H1 (cell line): ENCODE measurements around the gene ADAM12. TPM values are rescaled to one million over a fixed set of nuclear protein-coding genes. Genes with fewer than 3 reads are reported as not detected.

Experiments
- CTCF ChIA-PET: fragments of 300-600 bp; sonication (Branson Sonifier 250); formaldehyde crosslinking; loops from one replicate; lab custom pipeline; 2021; ENCODE audit not compliant: partially characterized antibody; lab: Charles Lee
- POLR2A ChIA-PET: fragments of 300-600 bp; sonication (Branson Sonifier 250); formaldehyde crosslinking; loops from one replicate; lab custom pipeline; 2021; ENCODE audit warnings: inconsistent platforms; ENCODE audit not compliant: partially characterized antibody; lab: Charles Lee
- DNase-seq, 2 experiments: peaks; one replicate each; pipeline versions ENCODE4 v3.0.0 to v3.0.0-alpha.2; 2010 to 2022; ENCODE audit warnings: low spot score in 2 of 2, low read depth in 1 of 2, mixed read lengths in 1 of 2
- FAIRE-seq: peaks from 2 replicates; lab custom pipeline; 2011; peaks lifted over from hg19 to GRCh38; lab: Jason Lieb, UNC
- H2AFZ ChIP-seq: 2 replicates; pipeline ENCODE4 v1.8.1; 2012; ENCODE audit warnings: low read length, inconsistent platforms
- H2AK5ac ChIP-seq: 2 replicates; pipeline ENCODE4 v1.6.1; 2013; ENCODE audit warnings: low read depth, low read length
- H2BK120ac ChIP-seq: replicated peaks from 2 replicates; pipeline ENCODE3; 2013; ENCODE audit warnings: low read depth, low read length, inconsistent platforms
- H2BK12ac ChIP-seq: 2 replicates; pipeline ENCODE4 v1.6.1; 2013; ENCODE audit warnings: low read depth, low read length
- H2BK15ac ChIP-seq: 2 replicates; pipeline ENCODE4 v1.6.1; 2013; ENCODE audit warnings: low read length
- H2BK20ac ChIP-seq: 2 replicates; pipeline ENCODE4 v1.6.1; 2013; ENCODE audit warnings: low read length
- H2BK5ac ChIP-seq: 2 replicates; pipeline ENCODE4 v1.6.1; 2013; ENCODE audit warnings: low read depth, low read length
- H3K14ac ChIP-seq: 2 replicates; pipeline ENCODE4 v1.6.1; 2013; ENCODE audit warnings: inconsistent platforms; ENCODE audit not compliant: insufficient read length
- H3K18ac ChIP-seq: 2 replicates; pipeline ENCODE4 v1.6.1; 2013; ENCODE audit warnings: low read length; ENCODE audit errors: extremely low read depth
- H3K23ac ChIP-seq: 2 replicates; pipeline ENCODE4 v1.6.1; 2013; ENCODE audit warnings: inconsistent platforms; ENCODE audit not compliant: insufficient read length
- H3K23me2 ChIP-seq: 2 replicates; pipeline ENCODE4 v1.6.1; 2013; ENCODE audit warnings: low read depth, low read length
- H3K27ac ChIP-seq: 2 replicates; pipeline ENCODE4 v1.6.1; 2011; ENCODE audit warnings: low read depth, low read length, inconsistent platforms
- H3K27me3 ChIP-seq, 4 experiments: replicated peaks in 1 of 4; 1 replicate in 1 of 4; 2 replicates in 3 of 4; pipeline versions ENCODE4 v1.6.1 to v1.8.1; 2011 to 2013; ENCODE audit warnings: low read length in 3 of 4, mild to moderate bottlenecking in 3 of 4, inconsistent platforms in 2 of 4, mixed read lengths in 2 of 4, moderate library complexity in 1 of 4; ENCODE audit not compliant: control insufficient read depth in 3 of 4, insufficient read depth in 3 of 4; ENCODE audit errors: extremely low read depth in 1 of 4
- H3K36me3 ChIP-seq, 4 experiments: 2 replicates each; pipeline versions ENCODE4 v1.6.1 to v1.8.1; 2011 to 2013; ENCODE audit warnings: mild to moderate bottlenecking in 4 of 4, low read length in 3 of 4, moderate library complexity in 2 of 4, control low read depth in 1 of 4, inconsistent platforms in 1 of 4; ENCODE audit not compliant: insufficient read depth in 4 of 4, control insufficient read depth in 2 of 4
- H3K4ac ChIP-seq: replicated peaks from 2 replicates; pipeline ENCODE3; 2013; ENCODE audit warnings: low read length, low read depth, mixed read lengths, inconsistent platforms; ENCODE audit not compliant: insufficient read length
- H3K4me1 ChIP-seq, 4 experiments: replicated peaks in 1 of 4; 1 replicate in 1 of 4; 2 replicates in 3 of 4; pipeline versions ENCODE4 v1.6.1 to v1.8.1; 2011 to 2013; ENCODE audit warnings: low read length in 3 of 4, inconsistent platforms in 2 of 4, mixed read lengths in 1 of 4; ENCODE audit not compliant: insufficient read depth in 4 of 4, control insufficient read depth in 3 of 4
- H3K4me2 ChIP-seq, 2 experiments: 2 replicates each; pipeline versions ENCODE4 v1.6.1 to v1.8.1; 2011 to 2013; ENCODE audit warnings: low read depth in 2 of 2, low read length in 2 of 2, control low read depth in 1 of 2, inconsistent platforms in 1 of 2, mild to moderate bottlenecking in 1 of 2; ENCODE audit not compliant: insufficient read depth in 1 of 2
- H3K4me3 ChIP-seq, 4 experiments: fragments of 200-600, 300-600 bp in 1 of 4; sonication (generic), shearing (Covaris generic), sonication (Bioruptor Twin) in 1 of 4; 2 replicates each; pipeline versions ENCODE4 v1.5.1 to v1.8.1; 2011 to 2016; ENCODE audit warnings: low read length in 4 of 4, low read depth in 3 of 4, control low read depth in 2 of 4, inconsistent platforms in 2 of 4, mild to moderate bottlenecking in 2 of 4, mixed read lengths in 1 of 4, moderate library complexity in 1 of 4; ENCODE audit not compliant: insufficient read depth in 2 of 4; ENCODE audit errors: extremely low read depth in 1 of 4
- H3K56ac ChIP-seq: replicated peaks from 2 replicates; pipeline ENCODE3; 2013; ENCODE audit warnings: low read depth, mild to moderate bottlenecking, mixed read lengths, low read length, inconsistent platforms; ENCODE audit not compliant: insufficient read length
- H3K79me1 ChIP-seq: 2 replicates; pipeline ENCODE4 v1.6.1; 2013; ENCODE audit warnings: low read depth, low read length, control low read depth
- H3K79me2 ChIP-seq, 2 experiments: 2 replicates each; pipeline versions ENCODE4 v1.6.1 to v1.8.1; 2012 to 2013; ENCODE audit warnings: low read length in 2 of 2, mild to moderate bottlenecking in 2 of 2, inconsistent platforms in 1 of 2; ENCODE audit not compliant: insufficient read depth in 2 of 2, control insufficient read depth in 1 of 2
- H3K9ac ChIP-seq, 4 experiments: replicated peaks in 1 of 4; 1 replicate in 1 of 4; 2 replicates in 3 of 4; pipeline versions ENCODE4 v1.6.1 to v1.8.1; 2011 to 2013; ENCODE audit warnings: low read depth in 3 of 4, low read length in 3 of 4, control low read depth in 2 of 4, mild to moderate bottlenecking in 2 of 4, moderate library complexity in 2 of 4, inconsistent platforms in 1 of 4; ENCODE audit errors: extremely low read depth in 1 of 4
- H3K9me3 ChIP-seq, 2 experiments: 2 replicates each; pipeline versions ENCODE4 v1.6.1 to v1.8.1; 2012 to 2013; ENCODE audit warnings: mild to moderate bottlenecking in 2 of 2, moderate library complexity in 2 of 2, control low read depth in 1 of 2, inconsistent platforms in 1 of 2, low read depth in 1 of 2, low read length in 1 of 2, mixed read lengths in 1 of 2; ENCODE audit not compliant: insufficient read depth in 2 of 2
- H4K20me1 ChIP-seq, 2 experiments: replicated peaks in 1 of 2; 2 replicates each; pipeline versions ENCODE3 to v1.8.1; 2011 to 2013; ENCODE audit warnings: inconsistent platforms in 2 of 2, low read length in 2 of 2, mild to moderate bottlenecking in 1 of 2; ENCODE audit not compliant: insufficient read depth in 2 of 2, control insufficient read depth in 1 of 2
- H4K5ac ChIP-seq: 2 replicates; pipeline ENCODE4 v1.6.1; 2013; ENCODE audit warnings: low read length, low read depth, mixed read lengths, inconsistent platforms; ENCODE audit not compliant: insufficient read length
- H4K8ac ChIP-seq: 2 replicates; pipeline ENCODE4 v1.8.0; 2013; ENCODE audit warnings: mild to moderate bottlenecking, moderate library complexity, low read length, inconsistent platforms; ENCODE audit not compliant: insufficient read depth; ENCODE audit errors: extremely low read depth
- H4K91ac ChIP-seq: replicated peaks from 2 replicates; pipeline ENCODE3; 2013; ENCODE audit warnings: low read length, mixed read lengths, inconsistent platforms; ENCODE audit not compliant: insufficient read length
- RAD21 ChIP-seq, 2 experiments: IDR thresholded peaks in 1 of 2; conservative IDR thresholded peaks in 1 of 2; 2 replicates each; pipeline ENCODE4 v1.6.1; 2011; ENCODE audit warnings: low read depth in 2 of 2, low read length in 2 of 2, improper control_type of control experiment in 1 of 2, inconsistent platforms in 1 of 2, mild to moderate bottlenecking in 1 of 2, moderate library complexity in 1 of 2
- TBP ChIP-seq: IDR thresholded peaks from 2 replicates; pipeline ENCODE4 v1.6.1; 2011; ENCODE audit warnings: low read depth, low read length, improper control_type of control experiment
- USF2 ChIP-seq: IDR thresholded peaks from 2 replicates; pipeline ENCODE4 v1.6.1; 2011; ENCODE audit warnings: low read length, improper control_type of control experiment
- WGBS, 2 experiments: shearing (Covaris generic) in 1 of 2; methylation state at CpG; one replicate each; pipeline versions ENCODE4 v1.1.6 to v1.1.7; 2013 to 2015; ENCODE audit warnings: low lambda C conversion rate in 2 of 2, mixed read lengths in 2 of 2, inconsistent platforms in 1 of 2, low coverage in 1 of 2, missing lambda C conversion rate in 1 of 2; ENCODE audit not compliant: insufficient replicate concordance in 2 of 2, insufficient coverage in 1 of 2, insufficient read length in 1 of 2; ENCODE audit errors: extremely low coverage in 1 of 2, missing lambda C conversion rate in 1 of 2; 5-methylcytosine and 5-hydroxymethylcytosine counted together
- polyA plus RNA-seq, 7 experiments: library from polyadenylated mRNA; depleted of rRNA in 3 of 7; stranded (reverse) in 5 of 7; unstranded in 2 of 7; fragments of >200 nt in 5 of 7; fragments of 200-250 nt in 2 of 7; gene quantifications; 1 replicate in 5 of 7; 2 replicates in 1 of 7; 4 replicates in 1 of 7; pipeline versions ENCODE4 v1.2.1 to v1.2.3, GENCODE V29; 2011 to 2013; ENCODE audit warnings: missing spikeins in 2 of 7, mixed read lengths in 2 of 7
- total RNA-seq: library from RNA; stranded (reverse); fragmentation: NEBNext Ultra II Directional; extraction: Animal tissue kit (Norgen Biotek cat#: 25700); gene quantifications from 2 replicates; pipeline ENCODE4 v1.2.1, GENCODE V29; 2021

Gene ADAM12
- total and polyA plus RNA-seq, 2 of the 8 experiments (the other 6 are each of a cell fraction or from before 2014, with no cell fraction given), result 0.07 to 0.17 TPM

GRCh38 chr10:126073606-126074005, 314.7 kb downstream of the ADAM12 start:
- Histone ChIP-seq H3K27me3 (no peaks in the 10 kb centered on the region), H3K79me2 (no peaks in the 10 kb centered on the region), H3K23me2 (no peaks in the 10 kb centered on the region; the same call in 1 of the 2 replicates), H3K56ac (no peak overlapping the region), H3K14ac (no peak overlapping the region), H3K18ac (no peak overlapping the region), H2AK5ac (no peak overlapping the region), H2BK20ac (no peak overlapping the region), H2AFZ (no peak overlapping the region), H4K5ac (no peak overlapping the region), H3K4me1 (peaks cover 0 to under 1% (median 0%) of the 10 kb centered on the region in 4 experiments; a peak in 1 of 7 replicates), H3K4ac (no peak overlapping the region), H4K91ac (no peak overlapping the region)
- CTCF ChIA-PET, result no interaction called here
- no peak for FAIRE-seq
- no peak for TF ChIP-seq RAD21 (IDR thresholded peaks at IDR 0.05 in 1 of 2, conservative IDR thresholded peaks at IDR 0.05 in 1 of 2; ENCODE audit: low read depth in 2 of 2, low read length in 2 of 2)
- TF ChIP-seq TBP, result no peak
- TF ChIP-seq USF2, result no peak
- TF ChIP-seq, all 59 proteins: peak for 0
- Histone ChIP-seq H3K9me3 (no peaks in the 10 kb centered on the region), H3K4me2 (no peak overlapping the region), H2BK15ac (no peak overlapping the region), H4K8ac (no peak overlapping the region), H2BK12ac (no peak overlapping the region), H3K27ac (no peak overlapping the region), H3K79me1 (no peaks in the 10 kb centered on the region), H3K36me3 (no peaks in the 10 kb centered on the region), H2BK5ac (no peak overlapping the region), H3K23ac (no peak overlapping the region), H2BK120ac (no peak overlapping the region), H3K9ac (no peak overlapping the region), H3K4me3 (no peak overlapping the region), H4K20me1 (no peaks in the 10 kb centered on the region)
- no peak for DNase-seq
- 92% methylated on average over 1 of the region's 1 CpG; no CpG with 5 or more reads in 1 of the 2 experiments for WGBS, 2 experiments
- POLR2A ChIA-PET, result no interaction called here
